Measurements from ENCODE around the gene SLCO4A1.
"Not testable (repeated sequence)": the region's sequence is repeated elsewhere in the genome, so short reads cannot be mapped to it uniquely, and the experiment has no call there.

Gene SLCO4A1

GRCh38 chr20:62624719-62625453 is 17.4 kb upstream of the SLCO4A1 start:
- 92% methylated on average over 29 of the region's 32 CpGs for WGBS
- Histone ChIP-seq H4K8ac (ENCODE audit: low read length) (no peak overlapping the region), H2BK5ac (ENCODE audit: low read depth, low read length, poor library complexity, severe bottlenecking) (no peak overlapping the region), H3K27me3 (ENCODE audit: control insufficient read depth in 1 of 2, insufficient read depth in 1 of 2, low read length in 2 of 2) (peaks cover 0 to 6% of the 10 kb centered on the region in 2 experiments), H3K14ac (ENCODE audit: low read length in 2 of 2) (no peak overlapping the region), H3K18ac (ENCODE audit: low read depth in 1 of 2, low read length in 2 of 2) (no peak overlapping the region), H3K9ac (ENCODE audit: low read length) (no peak overlapping the region), H3K79me1 (replicated peaks; ENCODE audit: low read length, poor library complexity, severe bottlenecking) (no peaks in the 10 kb centered on the region), H4K91ac (ENCODE audit: low read length) (peak overlapping the region; percentile 19), H3K4ac (ENCODE audit: low read depth in 1 of 2, low read length in 2 of 2) (no peak overlapping the region), H3K27ac (ENCODE audit: low read length, poor library complexity, severe bottlenecking) (no peak overlapping the region), H3K9me3 (ENCODE audit: control insufficient read depth, low read length) (no peaks in the 10 kb centered on the region), H3K36me3 (ENCODE audit: control insufficient read depth in 1 of 2, insufficient read depth in 2 of 2, low read depth in 1 of 2, low read length in 2 of 2) (no peaks in the 10 kb centered on the region), H2AFZ (ENCODE audit: low read depth, low read length) (no peak overlapping the region), H3K4me1 (ENCODE audit: control insufficient read depth, insufficient read depth, low read depth, low read length) (peaks cover 61% of the 10 kb centered on the region), H2AK5ac (ENCODE audit: low read length, severe bottlenecking) (peak overlapping the region; percentile 76), H3K23ac (ENCODE audit: low read length in 2 of 2) (no peak overlapping the region), H3K4me2 (ENCODE audit: low read length, poor library complexity, severe bottlenecking) (no peak overlapping the region), H3K4me3 (ENCODE audit: insufficient read depth in 1 of 2, low read depth in 1 of 2, low read length in 2 of 2) (no peak overlapping the region), H2BK120ac (ENCODE audit: low read depth, low read length) (no peak overlapping the region), H2BK15ac (ENCODE audit: low read depth, poor library complexity, severe bottlenecking) (no peak overlapping the region), H2BK12ac (ENCODE audit: low read length in 2 of 2) (no peak overlapping the region)
- no peak for DNase-seq

GRCh38 chr20:62625516-62625915 is 16.8 kb upstream of the SLCO4A1 start:
- H3K18ac ChIP-seq (ENCODE audit: low read depth in 1 of 2, low read length in 2 of 2), result no peak overlapping the region
- no peak overlapping the region for H2BK5ac ChIP-seq (ENCODE audit: low read depth, low read length, poor library complexity, severe bottlenecking)
- no peak overlapping the region for H3K27ac ChIP-seq (ENCODE audit: low read length, poor library complexity, severe bottlenecking)
- no peaks in the 10 kb centered on the region for H3K9me3 ChIP-seq (ENCODE audit: control insufficient read depth, low read length)
- no peak overlapping the region for H3K23ac ChIP-seq (ENCODE audit: low read length in 2 of 2)
- no peak overlapping the region for H2BK120ac ChIP-seq (ENCODE audit: low read depth, low read length)
- H3K9ac ChIP-seq (ENCODE audit: low read length), result no peak overlapping the region
- no peak for DNase-seq
- peak overlapping the region; percentile 4 for H4K91ac ChIP-seq (ENCODE audit: low read length)
- WGBS, result 97% methylated on average over 21 of the region's 21 CpGs
- H3K79me1 ChIP-seq (replicated peaks; ENCODE audit: low read length, poor library complexity, severe bottlenecking), result no peaks in the 10 kb centered on the region
- H2BK15ac ChIP-seq (ENCODE audit: low read depth, poor library complexity, severe bottlenecking), result no peak overlapping the region
- no peak overlapping the region for H3K4me2 ChIP-seq (ENCODE audit: low read length, poor library complexity, severe bottlenecking)
- H2AFZ ChIP-seq (ENCODE audit: low read depth, low read length), result no peak overlapping the region
- H2BK12ac ChIP-seq (ENCODE audit: low read length in 2 of 2), result no peak overlapping the region
- H3K14ac ChIP-seq (ENCODE audit: low read length in 2 of 2), result no peak overlapping the region
- H3K4me3 ChIP-seq (ENCODE audit: insufficient read depth in 1 of 2, low read depth in 1 of 2, low read length in 2 of 2), result no peak overlapping the region
- H3K27me3 ChIP-seq (ENCODE audit: control insufficient read depth in 1 of 2, insufficient read depth in 1 of 2, low read length in 2 of 2), result peaks cover 0 to 9% of the 10 kb centered on the region in 2 experiments
- no peak overlapping the region for H3K4ac ChIP-seq (ENCODE audit: low read depth in 1 of 2, low read length in 2 of 2)
- H4K8ac ChIP-seq (ENCODE audit: low read length), result no peak overlapping the region
- no peaks in the 10 kb centered on the region for H3K36me3 ChIP-seq (ENCODE audit: control insufficient read depth in 1 of 2, insufficient read depth in 2 of 2, low read depth in 1 of 2, low read length in 2 of 2)
- H3K4me1 ChIP-seq (ENCODE audit: control insufficient read depth, insufficient read depth, low read depth, low read length), result peaks cover 67% of the 10 kb centered on the region
- peak overlapping the region; percentile 96 for H2AK5ac ChIP-seq (ENCODE audit: low read length, severe bottlenecking)

- no peaks in the 10 kb centered on the region for H3K36me3 ChIP-seq (ENCODE audit: control insufficient read depth in 1 of 2, insufficient read depth in 2 of 2, low read depth in 1 of 2, low read length in 2 of 2)
- no peak overlapping the region for H3K14ac ChIP-seq (ENCODE audit: low read length in 2 of 2)
- H3K27me3 ChIP-seq (ENCODE audit: control insufficient read depth in 1 of 2, insufficient read depth in 1 of 2, low read length in 2 of 2), result peaks cover 0 to 9% of the 10 kb centered on the region in 2 experiments
- H3K4me2 ChIP-seq (ENCODE audit: low read length, poor library complexity, severe bottlenecking), result no peak overlapping the region
- no peak overlapping the region for H4K8ac ChIP-seq (ENCODE audit: low read length)
- H3K9me3 ChIP-seq (ENCODE audit: control insufficient read depth, low read length), result no peaks in the 10 kb centered on the region
- H2BK12ac ChIP-seq (ENCODE audit: low read length in 2 of 2), result peak overlapping the region in 1 of 2 experiments; percentile 52
- peak overlapping the region in 1 of 2 experiments; percentile 14 for H3K18ac ChIP-seq (ENCODE audit: low read depth in 1 of 2, low read length in 2 of 2)
- no peak overlapping the region for H2AFZ ChIP-seq (ENCODE audit: low read depth, low read length)
- no peaks in the 10 kb centered on the region for H3K79me1 ChIP-seq (replicated peaks; ENCODE audit: low read length, poor library complexity, severe bottlenecking)
- H2BK120ac ChIP-seq (ENCODE audit: low read depth, low read length), result no peak overlapping the region
- H3K27ac ChIP-seq (ENCODE audit: low read length, poor library complexity, severe bottlenecking), result no peak overlapping the region
- no peak overlapping the region for H2BK15ac ChIP-seq (ENCODE audit: low read depth, poor library complexity, severe bottlenecking)
- no peak overlapping the region for H3K9ac ChIP-seq (ENCODE audit: low read length)
- H3K23ac ChIP-seq (ENCODE audit: low read length in 2 of 2), result no peak overlapping the region
- no peak overlapping the region for H3K4ac ChIP-seq (ENCODE audit: low read depth in 1 of 2, low read length in 2 of 2)
- no peak for DNase-seq
- H2AK5ac ChIP-seq (ENCODE audit: low read length, severe bottlenecking), result peak overlapping the region; percentile 96
- no peak overlapping the region for H3K4me3 ChIP-seq (ENCODE audit: insufficient read depth in 1 of 2, low read depth in 1 of 2, low read length in 2 of 2)
- peaks cover 70% of the 10 kb centered on the region for H3K4me1 ChIP-seq (ENCODE audit: control insufficient read depth, insufficient read depth, low read depth, low read length)
- peak overlapping the region; percentile 4 for H4K91ac ChIP-seq (ENCODE audit: low read length)
- H2BK5ac ChIP-seq (ENCODE audit: low read depth, low read length, poor library complexity, severe bottlenecking), result peak overlapping the region; percentile 22
- 86% methylated on average over 20 of the region's 20 CpGs for WGBS
Observed at GRCh38 chr20:62625921-62626547, 16.3 kb upstream of the SLCO4A1 start.

GRCh38 chr20:62627425-62627824 is 14.9 kb upstream of the SLCO4A1 start:
- not testable (repeated sequence) for H3K18ac ChIP-seq (ENCODE audit: low read depth in 1 of 2, low read length in 2 of 2); H4K91ac ChIP-seq (ENCODE audit: low read length); H4K8ac ChIP-seq (ENCODE audit: low read length); H3K36me3 ChIP-seq (ENCODE audit: control insufficient read depth in 1 of 2, insufficient read depth in 2 of 2, low read depth in 1 of 2, low read length in 2 of 2); H3K4me3 ChIP-seq (ENCODE audit: insufficient read depth in 1 of 2, low read depth in 1 of 2, low read length in 2 of 2); H2BK15ac ChIP-seq (ENCODE audit: low read depth, poor library complexity, severe bottlenecking); H3K14ac ChIP-seq (ENCODE audit: low read length in 2 of 2); H3K23ac ChIP-seq (ENCODE audit: low read length in 2 of 2); H2BK120ac ChIP-seq (ENCODE audit: low read depth, low read length); H3K4ac ChIP-seq (ENCODE audit: low read depth in 1 of 2, low read length in 2 of 2); H3K4me2 ChIP-seq (ENCODE audit: low read length, poor library complexity, severe bottlenecking); H2BK12ac ChIP-seq (ENCODE audit: low read length in 2 of 2); H3K79me1 ChIP-seq (replicated peaks; ENCODE audit: low read length, poor library complexity, severe bottlenecking); H2AFZ ChIP-seq (ENCODE audit: low read depth, low read length); H3K9me3 ChIP-seq (ENCODE audit: control insufficient read depth, low read length); DNase-seq; H3K9ac ChIP-seq (ENCODE audit: low read length)
- Histone ChIP-seq H3K27ac (ENCODE audit: low read length, poor library complexity, severe bottlenecking) (peak overlapping the region; percentile 100), H3K4me1 (ENCODE audit: control insufficient read depth, insufficient read depth, low read depth, low read length) (peaks cover 66% of the 10 kb centered on the region), H2AK5ac (ENCODE audit: low read length, severe bottlenecking) (peak overlapping the region; percentile 59), H3K27me3 (ENCODE audit: control insufficient read depth in 1 of 2, insufficient read depth in 1 of 2, low read length in 2 of 2) (peaks cover 0 to 10% of the 10 kb centered on the region in 2 experiments), H2BK5ac (ENCODE audit: low read depth, low read length, poor library complexity, severe bottlenecking) (peak overlapping the region; percentile 26)
- 100% methylated on average over 1 of the region's 1 CpG for WGBS

Data from mesenchymal stem cell (in vitro differentiated cells and primary cell).